Neural progenitor cell (in vitro differentiated cells): ENCODE results near the gene CCDC6.

ENCODE experiments used
- EZH2phosphoT487 ChIP-seq: fragments of 200-600 bp; sonication (generic); IDR thresholded peaks from 2 replicates; pipeline ENCODE4 v1.6.1; 2017; ENCODE audit warnings: antibody characterized with exemption
- TF ChIP-seq, protein P1 (sequence below): fragments of 200-600 bp; sonication (generic); IDR thresholded peaks from 2 replicates; pipeline ENCODE4 v1.5.1; 2017; ENCODE audit warnings: antibody characterized with exemption, mild to moderate bottlenecking

DNA sequence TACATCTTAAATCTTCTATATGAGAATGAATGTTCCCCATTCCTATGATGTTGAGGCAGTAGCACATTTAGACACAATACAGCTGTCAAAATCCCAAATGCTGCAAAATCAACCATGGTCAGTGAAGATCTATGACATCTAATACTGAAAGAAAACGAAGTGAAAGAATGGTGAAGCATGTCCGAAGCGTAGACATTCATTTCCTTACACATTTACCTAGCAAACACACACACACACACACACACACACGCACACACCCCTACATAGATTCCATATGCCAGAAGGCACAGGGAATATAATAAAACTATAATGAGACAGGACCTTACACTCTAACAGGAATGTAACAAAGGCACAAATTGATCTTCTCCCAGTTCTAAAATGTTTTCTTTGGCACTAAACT lies 32.5 kb downstream of the CCDC6 start:
- TF ChIP-seq, protein P1, sequence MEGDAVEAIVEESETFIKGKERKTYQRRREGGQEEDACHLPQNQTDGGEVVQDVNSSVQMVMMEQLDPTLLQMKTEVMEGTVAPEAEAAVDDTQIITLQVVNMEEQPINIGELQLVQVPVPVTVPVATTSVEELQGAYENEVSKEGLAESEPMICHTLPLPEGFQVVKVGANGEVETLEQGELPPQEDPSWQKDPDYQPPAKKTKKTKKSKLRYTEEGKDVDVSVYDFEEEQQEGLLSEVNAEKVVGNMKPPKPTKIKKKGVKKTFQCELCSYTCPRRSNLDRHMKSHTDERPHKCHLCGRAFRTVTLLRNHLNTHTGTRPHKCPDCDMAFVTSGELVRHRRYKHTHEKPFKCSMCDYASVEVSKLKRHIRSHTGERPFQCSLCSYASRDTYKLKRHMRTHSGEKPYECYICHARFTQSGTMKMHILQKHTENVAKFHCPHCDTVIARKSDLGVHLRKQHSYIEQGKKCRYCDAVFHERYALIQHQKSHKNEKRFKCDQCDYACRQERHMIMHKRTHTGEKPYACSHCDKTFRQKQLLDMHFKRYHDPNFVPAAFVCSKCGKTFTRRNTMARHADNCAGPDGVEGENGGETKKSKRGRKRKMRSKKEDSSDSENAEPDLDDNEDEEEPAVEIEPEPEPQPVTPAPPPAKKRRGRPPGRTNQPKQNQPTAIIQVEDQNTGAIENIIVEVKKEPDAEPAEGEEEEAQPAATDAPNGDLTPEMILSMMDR: no peak
- no peak for TF ChIP-seq EZH2phosphoT487
